Stimulated activated CD8-positive, alpha-beta memory T cell treated with anti-CD3 and anti-CD28 coated beads, Interleukin-4, amount 100 ng/mL, for 48 hours (primary cell): ENCODE results near the gene MYO3A.
"Not testable (repeated sequence)": the region's sequence is repeated elsewhere in the genome, so short reads cannot be mapped to it uniquely, and the experiment has no call there.

Experiments
- DNase-seq: peaks from one replicate; pipeline ENCODE4 v3.0.0-alpha.2; 2020

Gene MYO3A

GRCh38 chr10:26087666-26088065 is 153.6 kb downstream of the MYO3A start:
- DNase-seq: no peak

GRCh38 chr10:26090026-26090425 is 156.0 kb downstream of the MYO3A start:
- DNase-seq: no peak

GRCh38 chr10:26090762-26091161 is 156.7 kb downstream of the MYO3A start:
- no peak for DNase-seq

GRCh38 chr10:26093229-26093628 is 159.2 kb downstream of the MYO3A start:
- no peak for DNase-seq

- DNase-seq: no peak
Measured at GRCh38 chr10:26095781-26096180, 161.8 kb downstream of the MYO3A start.

- not testable (repeated sequence) for DNase-seq
Measured at GRCh38 chr10:26097549-26097948, 163.5 kb downstream of the MYO3A start.

- no peak for DNase-seq
Measured at GRCh38 chr10:26112532-26112931, 178.5 kb downstream of the MYO3A start.

- no peak for DNase-seq
Measured at GRCh38 chr10:26138613-26139012, 204.6 kb downstream of the MYO3A start.

GRCh38 chr10:26156019-26156418 is 222.0 kb downstream of the MYO3A start:
- DNase-seq: no peak

- no peak for DNase-seq
Measured at GRCh38 chr10:26157734-26158133, 223.7 kb downstream of the MYO3A start.

GRCh38 chr10:26169466-26169865 is 235.4 kb downstream of the MYO3A start:
- DNase-seq: no peak

GRCh38 chr10:26172131-26172530 is 238.1 kb downstream of the MYO3A start:
- no peak for DNase-seq

- no peak for DNase-seq
Measured at GRCh38 chr10:26173837-26174236, 239.8 kb downstream of the MYO3A start.

GRCh38 chr10:26177341-26177740 is 243.3 kb downstream of the MYO3A start:
- DNase-seq: no peak

- no peak for DNase-seq
Measured at GRCh38 chr10:26194275-26194674, 260.2 kb downstream of the MYO3A start.

GRCh38 chr10:26197248-26197647 is 263.2 kb downstream of the MYO3A start:
- no peak for DNase-seq

GRCh38 chr10:26198119-26198518 is 264.1 kb downstream of the MYO3A start:
- no peak for DNase-seq

GRCh38 chr10:26199841-26200240 is 265.8 kb downstream of the MYO3A start:
- no peak for DNase-seq

- no peak for DNase-seq
Measured at GRCh38 chr10:26205223-26205622, 271.2 kb downstream of the MYO3A start.

GRCh38 chr10:26211781-26212444 is 277.9 kb downstream of the MYO3A start:
- DNase-seq: no peak

- no peak for DNase-seq
Measured at GRCh38 chr10:26212511-26212910, 278.5 kb downstream of the MYO3A start.

GRCh38 chr10:26213157-26213800 is 279.2 kb downstream of the MYO3A start:
- no peak for DNase-seq

- no peak for DNase-seq
Measured at GRCh38 chr10:26214004-26214403, 280.0 kb downstream of the MYO3A start.

GRCh38 chr10:26214551-26215395 is 280.7 kb downstream of the MYO3A start:
- DNase-seq: no peak
